ENCODE measurements around the gene GRK5. TPM values are rescaled to one million over a fixed set of nuclear protein-coding genes. Genes with fewer than 3 reads are reported as not detected.
A peak's percentile ranks its signal among the peaks of the same experiment; 100 is the strongest.

The GRK5 gene
- total and polyA plus RNA-seq, 2 donors from 2014 or later: 7.3 to 18.7 TPM

GRCh38 chr10:119395280-119396007, 188.1 kb downstream of the GRK5 start:
- H3K36me3 ChIP-seq (ENCODE audit: control insufficient read depth in 2 of 3, insufficient read depth in 3 of 3, low read length in 3 of 3): no peaks in the 10 kb centered on the region
- peak overlapping the region; percentile 25 to 80 for H3K27ac ChIP-seq (ENCODE audit: low read depth in 2 of 2, low read length in 2 of 2)
- H3K4me3 ChIP-seq (ENCODE audit: low read length in 3 of 3): no peak overlapping the region
- H3K9ac ChIP-seq (ENCODE audit: low read length in 3 of 3): no peak overlapping the region
- no peak for TF ChIP-seq CTCF (IDR thresholded peaks at IDR 0.05; ENCODE audit: borderline replicate concordance, extremely low read depth, insufficient read depth)
- no peaks in the 10 kb centered on the region for H3K9me3 ChIP-seq (ENCODE audit: control insufficient read depth in 2 of 3, insufficient read depth in 1 of 3, low read length in 3 of 3)
- FAIRE-seq: no peak
- H3K27me3 ChIP-seq (ENCODE audit: control insufficient read depth, insufficient read depth, low read length): no peaks in the 10 kb centered on the region
- peak in 2 of 5 donors; percentile 39 to 86 for DNase-seq
- intact Hi-C loops (cut with DNase I): no loop called here
- peaks cover 0 to 5% (median 0%) of the 10 kb centered on the region in 3 donors for H3K4me1 ChIP-seq (ENCODE audit: control insufficient read depth in 2 of 3, insufficient read depth in 2 of 3, low read depth in 1 of 3, low read length in 3 of 3)

- Histone ChIP-seq H3K9ac (ENCODE audit: low read length in 3 of 3) (no peak overlapping the region), H3K9me3 (ENCODE audit: control insufficient read depth in 2 of 3, insufficient read depth in 1 of 3, low read length in 3 of 3) (no peaks in the 10 kb centered on the region), H3K27ac (ENCODE audit: low read depth in 2 of 2, low read length in 2 of 2) (no peak overlapping the region), H3K4me3 (ENCODE audit: low read length in 3 of 3) (no peak overlapping the region), H3K4me1 (ENCODE audit: control insufficient read depth in 2 of 3, insufficient read depth in 2 of 3, low read depth in 1 of 3, low read length in 3 of 3) (peaks cover 0 to 5% (median 0%) of the 10 kb centered on the region in 3 donors), H3K36me3 (ENCODE audit: control insufficient read depth in 2 of 3, insufficient read depth in 3 of 3, low read length in 3 of 3) (no peaks in the 10 kb centered on the region), H3K27me3 (ENCODE audit: control insufficient read depth, insufficient read depth, low read length) (no peaks in the 10 kb centered on the region)
- no peak for TF ChIP-seq CTCF (IDR thresholded peaks at IDR 0.05; ENCODE audit: borderline replicate concordance, extremely low read depth, insufficient read depth)
- intact Hi-C loops (cut with DNase I): no loop called here
- no peak for FAIRE-seq
- no peak for DNase-seq
Measured at GRCh38 chr10:119396008-119396708, 188.8 kb downstream of the GRK5 start.

GRCh38 chr10:119396709-119397071, 189.3 kb downstream of the GRK5 start:
- no peaks in the 10 kb centered on the region for H3K36me3 ChIP-seq (ENCODE audit: control insufficient read depth in 2 of 3, insufficient read depth in 3 of 3, low read length in 3 of 3)
- H3K4me1 ChIP-seq (ENCODE audit: control insufficient read depth in 2 of 3, insufficient read depth in 2 of 3, low read depth in 1 of 3, low read length in 3 of 3): peaks cover 0 to 8% (median 3%) of the 10 kb centered on the region in 3 donors
- intact Hi-C loops (cut with DNase I): no loop called here
- FAIRE-seq: no peak
- no peak overlapping the region for H3K27ac ChIP-seq (ENCODE audit: low read depth in 2 of 2, low read length in 2 of 2)
- no peaks in the 10 kb centered on the region for H3K9me3 ChIP-seq (ENCODE audit: control insufficient read depth in 2 of 3, insufficient read depth in 1 of 3, low read length in 3 of 3)
- no peak for TF ChIP-seq CTCF (IDR thresholded peaks at IDR 0.05; ENCODE audit: borderline replicate concordance, extremely low read depth, insufficient read depth)
- no peaks in the 10 kb centered on the region for H3K27me3 ChIP-seq (ENCODE audit: control insufficient read depth, insufficient read depth, low read length)
- DNase-seq: no peak
- H3K4me3 ChIP-seq (ENCODE audit: low read length in 3 of 3): no peak overlapping the region
- H3K9ac ChIP-seq (ENCODE audit: low read length in 3 of 3): no peak overlapping the region
